ENCODE data around the gene SHISA7.

- TF ChIP-seq CTCF (IDR thresholded peaks at IDR 0.05) (no peak), CHD2 (IDR thresholded peaks at IDR 0.05; ENCODE audit: low read length, partially characterized antibody) (peak; percentile 89), SMC3 (IDR thresholded peaks at IDR 0.05; ENCODE audit: low read depth, low read length) (no peak), RCOR1 (IDR thresholded peaks at IDR 0.05; ENCODE audit: low read length) (0 out of 2 replicates have a peak, but pooled peaks have one; percentile 7)
Measured at GRCh38 chr19:55476100-55476775, 33.1 kb upstream of the SHISA7 start, which contains the start of gene ZNF628.
